ENCODE measurements around the gene DRP2.
"Not testable (repeated sequence)": the region's sequence is repeated elsewhere in the genome, so short reads cannot be mapped to it uniquely, and the experiment has no call there.

The DRP2 gene

DNA sequence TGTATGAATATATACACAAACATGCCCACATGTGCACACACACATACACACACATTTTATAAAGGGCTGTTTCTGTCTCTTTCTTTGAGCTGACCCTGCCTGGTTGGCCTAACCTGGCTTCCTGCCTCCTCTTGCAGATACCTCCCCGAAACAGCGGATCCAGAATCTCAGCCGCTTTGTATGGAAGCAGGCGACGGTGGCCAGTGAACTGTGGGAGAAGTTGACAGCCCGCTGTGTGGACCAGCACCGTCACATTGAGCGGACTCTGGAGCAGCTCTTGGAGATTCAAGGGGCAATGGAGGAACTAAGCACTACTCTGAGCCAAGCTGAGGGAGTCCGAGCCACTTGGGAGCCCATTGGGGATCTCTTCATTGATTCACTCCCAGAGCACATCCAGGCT lies 21.9 kb downstream of the DRP2 start:
- no peak for DNase-seq (ENCODE audit: low read depth in 2 of 2)

GRCh38 chrX:101252634-101253033 lies 33.0 kb downstream of the DRP2 start:
- no peak for DNase-seq (ENCODE audit: low read depth in 2 of 2)

DNA sequence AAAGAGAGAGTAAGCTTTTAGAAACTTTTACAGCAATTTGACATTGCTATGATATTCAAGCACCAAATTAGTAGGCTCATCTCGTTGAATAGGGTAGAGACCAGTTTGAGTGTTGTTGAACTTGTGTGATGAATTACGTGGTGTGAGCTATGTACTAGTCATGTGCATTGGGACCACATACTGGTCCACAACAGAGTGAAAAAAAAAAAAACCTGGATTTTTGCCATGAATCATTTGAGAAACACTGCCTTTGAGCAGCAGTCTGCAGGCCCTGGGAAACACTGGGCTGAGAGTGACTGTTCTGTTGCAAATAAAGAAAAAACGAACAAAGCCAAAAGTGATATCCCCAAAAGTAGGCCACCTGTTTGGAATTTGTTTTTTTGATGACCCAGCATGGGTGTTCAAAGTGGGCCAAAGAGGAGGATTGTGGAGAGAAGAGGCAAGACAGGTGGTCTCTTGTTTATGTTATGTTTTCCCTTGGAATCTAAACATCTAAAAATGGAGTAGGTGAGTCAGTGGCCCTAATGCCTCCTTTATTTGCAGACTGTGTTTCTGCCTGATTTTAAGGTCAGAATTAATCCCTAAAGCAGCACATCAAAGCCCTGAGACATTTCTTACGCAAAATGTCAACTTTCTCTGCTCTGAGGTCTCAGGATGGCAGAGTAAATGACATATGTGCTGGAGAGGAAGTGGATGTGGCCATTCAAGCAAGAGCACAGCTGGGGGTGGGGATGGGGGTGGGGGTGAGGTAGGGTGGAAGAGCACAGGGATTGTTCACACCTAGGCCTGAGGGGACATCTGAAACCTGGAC lies 38.1 kb downstream of the DRP2 start:
- no peak for DNase-seq (ENCODE audit: low read depth in 2 of 2)

DNA sequence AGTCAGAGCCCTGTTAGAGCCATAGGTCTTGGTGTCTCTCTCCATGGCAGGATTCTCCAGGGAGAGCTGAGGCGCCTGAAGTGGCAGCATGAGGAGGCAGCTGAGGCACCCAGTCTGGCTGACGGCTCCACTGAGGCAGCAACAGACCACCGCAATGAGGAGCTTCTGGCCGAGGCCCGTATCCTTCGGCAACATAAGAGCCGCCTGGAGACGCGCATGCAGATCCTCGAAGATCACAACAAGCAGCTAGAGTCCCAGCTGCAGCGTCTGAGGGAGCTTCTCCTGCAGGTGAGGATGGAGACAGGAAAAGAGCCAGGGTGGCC lies 38.6 kb downstream of the DRP2 start:
- DNase-seq (ENCODE audit: low read depth in 2 of 2), result no peak

DNA sequence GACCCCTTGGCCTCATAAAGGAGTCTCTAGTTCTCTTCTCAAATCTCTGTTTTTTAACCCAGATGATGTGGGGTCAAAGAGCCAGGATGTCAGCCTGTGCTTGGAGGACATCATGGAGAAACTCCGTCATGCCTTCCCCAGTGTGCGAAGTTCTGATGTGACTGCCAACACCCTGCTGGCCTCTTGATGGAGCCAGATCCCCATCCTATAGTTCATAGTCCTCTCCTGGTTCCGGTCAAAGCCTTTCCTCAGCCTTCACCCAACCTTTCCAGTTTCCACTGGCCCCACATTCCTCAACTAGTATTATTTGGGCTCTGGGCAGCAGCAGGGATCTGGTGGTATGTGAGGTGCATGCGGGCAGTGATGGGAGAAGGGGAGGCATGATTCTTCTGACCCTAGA lies 40.8 kb downstream of the DRP2 start:
- DNase-seq (ENCODE audit: low read depth in 2 of 2), result no peak

DNA sequence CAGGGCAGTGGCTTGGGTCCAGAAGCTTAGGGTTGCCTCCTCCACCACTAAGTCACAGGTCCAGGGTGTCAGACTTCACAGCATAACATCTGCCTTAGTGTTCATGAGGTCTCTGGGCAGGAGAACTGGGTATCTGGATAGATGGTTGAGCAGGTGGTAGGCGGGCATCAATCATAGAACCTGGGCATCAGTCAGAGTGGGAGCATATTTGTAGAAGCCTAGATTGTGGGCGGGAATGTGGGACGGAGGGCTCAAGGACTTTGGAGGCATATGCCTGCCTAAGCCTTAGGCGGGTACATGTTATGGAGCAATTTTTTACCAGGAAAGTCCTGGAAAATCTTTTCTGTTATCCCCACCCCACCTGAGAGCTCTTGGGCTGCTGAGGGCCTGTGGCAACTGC lies 43.0 kb downstream of the DRP2 start:
- DNase-seq (ENCODE audit: low read depth in 2 of 2), result no peak

GRCh38 chrX:101263766-101264165 lies 44.2 kb downstream of the DRP2 start:
- no peak for DNase-seq (ENCODE audit: low read depth in 2 of 2)

- no peak for DNase-seq (ENCODE audit: low read depth in 2 of 2)
These were observed 46.4 kb downstream of the DRP2 start for GRCh38 chrX:101265869-101266428.

- DNase-seq (ENCODE audit: low read depth in 2 of 2), result no peak
These were observed 54.6 kb downstream of the DRP2 start for GRCh38 chrX:101274198-101274597.

- DNase-seq (ENCODE audit: low read depth in 2 of 2), result no peak
These were observed 56.7 kb downstream of the DRP2 start for GRCh38 chrX:101276238-101276637.

- no peak for DNase-seq (ENCODE audit: low read depth in 2 of 2)
These were observed 67.8 kb downstream of the DRP2 start for GRCh38 chrX:101287402-101287801.

GRCh38 chrX:101290957-101291603 lies 71.5 kb downstream of the DRP2 start, which contains the start of gene TAF7L:
TAF7L (minus strand) TSS chrX:101291334; CDS start chrX:101287543, 3,791 bp downstream.
- no peak for DNase-seq (ENCODE audit: low read depth in 2 of 2)

GRCh38 chrX:101295603-101296002 lies 76.0 kb downstream of the DRP2 start:
- not testable (repeated sequence) for DNase-seq (ENCODE audit: low read depth in 2 of 2)

DNA sequence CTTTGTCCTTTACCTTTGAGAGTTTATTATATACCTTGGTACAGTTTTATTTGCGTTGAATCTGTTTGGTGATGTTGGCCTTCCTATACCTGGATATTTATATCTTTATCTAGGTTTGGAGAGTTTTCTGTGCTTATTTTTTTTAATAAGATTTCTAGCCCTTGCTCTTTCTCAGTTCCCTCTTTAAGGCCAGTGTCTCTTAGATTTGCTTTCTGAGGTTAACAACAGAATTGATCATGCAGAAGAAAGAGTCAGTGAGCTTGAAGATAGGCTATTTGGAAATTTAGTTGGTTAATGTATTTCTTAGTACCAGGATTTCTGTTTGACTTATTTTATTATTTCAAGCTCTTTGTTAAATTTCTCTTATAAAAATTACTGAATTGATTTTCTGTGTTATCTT lies 84.2 kb downstream of the DRP2 start:
- no peak for DNase-seq (ENCODE audit: low read depth in 2 of 2)

Measured in activated CD8-positive, alpha-beta memory T cell treated with anti-CD3 and anti-CD28 coated beads for 4 hours (primary cell).